GM21447 (cell line): ENCODE measurements around the gene C19orf12.
A peak's percentile ranks its signal among the peaks of the same experiment; 100 is the strongest.

ENCODE experiments used
- ATAC-seq: cut with Tn5 transposase; IDR thresholded peaks from one replicate; pipeline ENCODE4 v1.9.1; 2021; ENCODE audit not compliant: unreplicated experiment

C19orf12 gene

GRCh38 chr19:29697523-29698261 lies 17.4 kb downstream of the C19orf12 start:
- ATAC-seq: no peak

GRCh38 chr19:29696565-29696846 lies 18.6 kb downstream of the C19orf12 start:
- no peak for ATAC-seq

- ATAC-seq: no peak
Observed at GRCh38 chr19:29695765-29696564, 19.1 kb downstream of the C19orf12 start.

- no peak for ATAC-seq
Observed at GRCh38 chr19:29694669-29695627, 20.1 kb downstream of the C19orf12 start.

- ATAC-seq: no peak
Observed at GRCh38 chr19:29694161-29694560, 20.9 kb downstream of the C19orf12 start.

- peak; percentile 53 for ATAC-seq
Observed at GRCh38 chr19:29690842-29691241, 24.2 kb downstream of the C19orf12 start.

- no peak for ATAC-seq
Observed at GRCh38 chr19:29687897-29688728, 26.9 kb downstream of the C19orf12 start.

GRCh38 chr19:29687244-29687896 lies 27.7 kb downstream of the C19orf12 start:
- ATAC-seq: no peak

- ATAC-seq: no peak
Observed at GRCh38 chr19:29686285-29686805, 28.7 kb downstream of the C19orf12 start.

GRCh38 chr19:29685326-29685725 lies 29.7 kb downstream of the C19orf12 start:
- no peak for ATAC-seq

- no peak for ATAC-seq
Observed at GRCh38 chr19:29683009-29683408, 32.1 kb downstream of the C19orf12 start.

- no peak for ATAC-seq
Observed at GRCh38 chr19:29682236-29682895, 32.7 kb downstream of the C19orf12 start.

GRCh38 chr19:29681422-29682235 lies 33.4 kb downstream of the C19orf12 start:
- no peak for ATAC-seq

GRCh38 chr19:29680937-29681336 lies 34.1 kb downstream of the C19orf12 start:
- ATAC-seq: no peak

GRCh38 chr19:29680447-29680846 lies 34.6 kb downstream of the C19orf12 start:
- peak; percentile 77 for ATAC-seq

GRCh38 chr19:29679598-29680210 lies 35.4 kb downstream of the C19orf12 start:
- ATAC-seq: no peak

GRCh38 chr19:29678484-29679106 lies 36.5 kb downstream of the C19orf12 start:
- ATAC-seq: no peak
